HK-2 (cell line): ENCODE data around the gene HSBP1L1.

Experiments used
- DNase-seq: peaks from one replicate; pipeline ENCODE4 v3.0.0-alpha.2; 2018; ENCODE audit not compliant: unreplicated experiment

The HSBP1L1 gene

DNA sequence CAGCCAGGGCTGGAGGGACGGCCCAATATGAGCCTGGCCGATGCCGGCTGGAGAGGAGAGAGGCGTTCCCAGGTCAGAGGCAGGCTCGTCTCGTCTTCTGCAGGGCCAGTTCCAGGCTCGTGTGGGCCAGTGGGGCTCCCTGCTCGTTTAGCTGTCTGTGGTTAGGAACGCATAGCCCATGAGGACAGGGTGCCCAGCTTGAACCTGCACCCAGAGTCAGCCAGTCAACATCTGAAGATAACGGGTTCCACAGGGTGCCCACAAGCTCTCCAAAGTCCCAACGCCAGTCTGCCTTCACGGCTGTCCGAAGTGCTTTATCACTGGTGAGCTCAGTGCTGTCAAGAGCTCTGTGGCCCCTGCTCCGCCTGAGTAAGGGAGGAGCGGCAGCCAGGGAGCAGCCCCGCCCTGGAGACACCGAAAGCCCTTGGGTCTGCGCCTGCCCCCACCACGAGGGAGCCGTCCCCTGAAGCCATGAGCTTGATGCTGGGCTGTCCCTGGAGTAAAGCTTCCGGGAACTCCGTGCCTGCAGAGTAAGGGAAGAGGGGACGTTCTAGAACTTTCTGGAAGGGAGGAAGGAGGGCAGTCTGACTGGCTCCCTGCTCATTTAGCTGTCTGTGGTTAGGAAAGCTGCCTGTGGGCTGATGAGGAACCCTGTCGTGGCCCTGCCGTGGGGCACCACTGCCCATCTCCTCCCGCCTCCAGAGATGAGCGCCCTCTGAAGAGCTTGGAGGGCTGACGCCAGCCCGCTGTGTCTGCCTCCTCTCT is 2.7 kb upstream of the HSBP1L1 start:
- no peak for DNase-seq

DNA sequence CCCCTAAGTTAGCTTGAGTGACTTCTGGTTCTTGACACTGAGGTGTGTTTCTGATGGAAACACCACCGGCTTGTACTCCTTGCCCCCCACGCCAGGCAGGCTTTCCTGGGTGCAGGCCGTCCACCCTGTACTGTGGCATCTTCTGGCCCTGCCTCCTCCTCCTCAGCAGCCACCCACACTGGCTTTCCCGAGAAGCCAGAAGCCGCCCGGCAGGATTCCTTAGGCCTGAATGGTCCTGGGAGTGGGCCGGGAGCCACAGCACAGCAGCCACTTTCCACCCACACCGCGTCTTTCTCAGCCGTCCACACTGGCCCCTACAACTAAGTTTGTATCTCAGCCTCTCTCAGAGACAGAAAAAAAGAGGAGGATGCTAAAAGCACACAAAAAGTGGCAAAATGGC is 2.1 kb upstream of the HSBP1L1 start:
- DNase-seq, result no peak

DNA sequence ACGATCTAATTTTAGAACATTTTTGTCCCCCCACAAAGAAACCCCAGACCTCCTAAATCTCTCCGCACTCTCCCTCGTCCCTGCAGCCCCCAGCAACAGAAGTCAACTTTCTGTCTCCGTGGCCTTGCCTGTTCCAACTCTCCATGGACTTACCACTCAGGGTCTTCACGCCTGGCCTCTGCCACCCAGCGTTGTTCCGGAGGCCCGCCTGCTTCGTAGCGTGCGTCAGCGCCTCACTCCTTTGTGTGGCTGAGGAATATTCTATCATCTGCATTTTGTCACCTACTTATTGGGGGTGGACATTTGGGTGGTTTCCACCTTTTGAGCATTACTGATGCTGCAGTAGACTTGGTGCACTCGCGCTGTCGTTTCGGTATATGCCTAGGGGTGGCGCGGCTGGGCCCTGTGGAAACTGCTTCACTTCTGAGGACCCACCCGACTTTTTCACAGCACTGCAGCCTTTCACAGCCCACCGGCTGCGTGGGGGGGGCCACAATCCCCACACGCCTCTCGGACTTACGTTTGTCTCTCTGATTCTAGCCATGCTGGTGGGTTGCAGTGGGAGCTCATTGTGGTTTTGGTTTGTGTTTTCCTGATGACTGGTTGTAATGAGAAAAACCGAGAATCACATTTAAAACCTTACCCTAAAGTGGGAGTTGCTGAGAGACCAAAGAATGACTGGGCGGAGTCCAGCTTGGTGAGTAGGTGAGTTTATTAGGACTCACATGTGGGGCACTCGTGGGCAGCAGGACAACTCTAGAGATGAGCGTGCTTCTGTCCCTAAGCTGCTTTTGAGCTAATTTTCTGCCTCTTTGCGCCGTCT is 1.4 kb upstream of the HSBP1L1 start:
- DNase-seq, result no peak

DNA sequence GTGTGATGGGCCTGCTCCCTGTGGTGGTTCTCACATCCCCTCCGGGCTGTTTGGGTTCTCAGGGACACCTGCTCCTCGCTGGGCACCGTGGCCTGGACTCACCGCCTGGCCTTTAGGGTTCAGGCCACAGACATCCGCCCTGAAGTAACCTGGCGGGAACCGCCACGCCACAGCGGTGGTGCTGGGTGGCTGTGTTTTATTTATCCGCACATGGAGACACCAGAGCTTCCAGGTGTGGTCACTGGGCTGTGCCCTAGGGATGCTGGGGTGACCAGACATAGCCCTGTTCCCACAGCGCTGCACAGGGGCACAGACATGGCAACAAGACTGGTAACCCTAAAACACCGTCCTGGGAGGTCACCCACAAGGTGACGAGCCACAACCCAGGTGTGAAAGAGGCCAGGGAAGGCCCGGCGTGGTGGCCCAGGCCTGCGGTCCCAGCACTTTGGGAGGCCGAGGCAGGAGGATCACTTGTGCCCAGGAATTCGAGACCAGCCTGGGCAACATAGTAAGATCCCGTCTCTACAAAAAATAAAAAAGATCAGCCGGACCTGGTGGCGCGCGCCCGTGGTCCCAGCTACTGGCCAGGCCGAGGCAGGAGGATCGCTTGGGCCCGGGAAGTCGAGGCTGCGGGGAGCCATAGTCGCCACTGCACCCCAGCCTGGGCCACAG is 649 bp upstream of the HSBP1L1 start:
- DNase-seq, result no peak

DNA sequence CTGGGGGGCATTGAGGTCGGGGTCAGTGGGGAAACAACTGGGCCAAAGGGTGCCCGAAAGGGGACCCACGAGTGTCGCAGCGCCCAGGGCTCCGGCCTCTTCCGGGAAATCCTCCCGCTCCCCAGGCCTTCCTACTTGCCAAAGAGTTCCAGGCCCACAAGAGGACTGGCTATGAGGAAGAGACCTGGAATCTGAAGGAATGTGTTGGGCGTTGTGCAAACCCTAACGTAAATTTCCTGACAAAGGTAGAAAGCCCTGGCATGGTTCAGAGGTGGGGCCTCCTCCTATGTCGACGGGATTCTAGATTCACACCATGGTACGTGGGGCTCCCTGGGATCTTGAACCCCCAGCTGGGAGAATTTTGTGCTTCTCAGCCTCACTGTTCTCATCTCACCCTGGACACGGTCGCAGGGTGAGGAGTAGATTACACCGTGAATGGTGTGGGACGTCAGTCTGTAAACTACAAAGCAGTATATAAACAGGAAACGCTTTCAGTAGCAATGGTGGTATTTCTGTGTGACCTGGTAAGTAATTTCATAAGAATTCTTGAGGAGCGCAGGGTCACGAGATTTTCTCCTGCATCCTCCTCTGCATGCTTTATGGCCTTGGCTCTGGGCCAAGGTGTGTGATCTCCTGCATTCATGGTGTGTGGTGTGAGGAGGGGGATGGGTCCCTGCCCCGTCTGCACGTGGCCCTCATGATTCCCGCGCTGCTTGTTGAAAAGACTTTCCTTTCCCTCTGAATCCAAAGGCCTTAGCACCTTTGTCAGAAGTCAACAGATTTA is 868 bp downstream of the HSBP1L1 start:
- peak; percentile 56 for DNase-seq

DNA sequence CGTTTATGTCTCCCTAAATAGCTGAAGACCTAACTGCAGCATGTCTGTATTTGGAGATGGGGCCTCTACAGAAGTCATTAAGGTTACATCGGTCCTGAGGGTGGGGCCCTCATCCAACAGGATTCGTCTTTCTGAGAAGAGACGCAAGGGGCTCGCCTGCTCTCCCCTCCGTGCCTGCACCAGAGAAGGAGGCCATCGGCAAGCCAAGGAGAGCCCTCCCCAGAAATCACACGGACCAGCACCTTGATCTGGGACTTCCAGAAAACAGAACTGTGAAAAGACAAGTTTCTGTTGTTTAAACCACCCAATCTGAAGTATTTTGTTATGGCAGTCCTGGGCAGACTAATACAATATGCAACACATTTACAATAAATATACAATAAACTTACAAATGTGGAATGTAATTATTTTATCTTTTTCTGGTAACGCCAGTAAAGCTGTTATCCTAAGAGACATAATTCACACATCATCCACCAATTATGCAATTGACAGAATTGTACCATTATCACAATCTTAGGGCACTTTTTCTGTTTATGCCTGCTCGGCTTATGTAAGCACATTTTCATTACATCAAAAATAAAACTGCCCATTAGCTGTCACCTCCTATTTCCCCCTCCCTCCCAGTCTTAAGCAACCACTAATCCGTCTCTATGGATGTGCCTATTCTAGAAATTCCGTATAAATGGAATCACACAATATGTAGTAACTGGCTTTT is 6.1 kb downstream of the HSBP1L1 start:
- no peak for DNase-seq

DNA sequence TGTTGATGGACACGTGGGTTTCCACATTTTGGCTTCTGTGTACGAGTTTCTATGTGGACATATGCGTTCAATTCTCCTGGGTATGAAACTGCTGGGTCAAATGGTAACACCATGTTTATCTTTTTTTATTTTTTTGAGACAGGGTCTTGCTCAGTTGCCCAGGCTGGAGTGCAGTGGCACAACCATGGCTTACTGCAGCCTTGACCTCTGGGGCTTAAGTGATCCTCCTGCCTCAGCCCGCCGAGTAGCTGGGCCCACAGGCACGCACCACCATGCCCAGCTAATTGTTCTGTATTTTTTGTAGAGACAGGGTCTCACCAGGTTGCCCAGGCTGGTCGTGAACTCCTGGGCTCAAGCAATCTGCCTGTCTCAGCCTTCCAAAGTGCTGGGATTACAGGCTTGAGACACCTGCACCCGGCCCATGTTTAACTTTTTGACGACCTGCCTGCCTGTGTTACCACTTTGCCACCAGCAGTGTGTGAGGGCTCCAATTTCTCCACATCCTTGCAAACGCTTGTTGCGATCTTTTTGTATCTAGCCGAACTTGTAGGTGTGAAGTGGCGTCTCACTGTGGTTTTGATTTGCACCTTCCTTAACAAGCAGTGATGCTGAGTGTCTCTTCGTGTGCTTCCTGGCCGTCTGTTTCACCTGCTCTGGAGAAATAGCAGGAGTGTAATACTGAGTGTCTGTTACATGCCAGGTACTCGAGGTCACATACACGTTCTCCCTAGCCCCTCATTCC is 6.9 kb downstream of the HSBP1L1 start:
- DNase-seq, result no peak

DNA sequence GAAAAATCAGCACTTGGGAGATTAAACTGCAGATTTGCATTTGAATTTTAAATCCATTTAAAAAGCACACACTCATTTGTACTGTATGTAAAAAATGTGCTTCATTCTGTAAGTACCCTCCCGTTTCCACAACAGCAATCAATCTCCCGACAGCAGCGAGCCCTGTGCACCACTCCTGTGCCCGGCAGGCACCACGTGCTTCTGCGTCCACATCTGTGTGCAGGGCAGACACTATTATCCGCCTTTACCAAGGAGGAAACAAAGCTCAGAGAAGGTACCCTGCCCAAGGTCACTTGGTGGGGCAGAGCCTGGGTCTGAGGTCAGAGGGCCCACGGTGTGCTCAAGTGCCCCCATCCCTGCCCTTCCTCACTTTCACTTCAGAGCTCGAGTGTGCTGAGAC is 7.5 kb downstream of the HSBP1L1 start:
- DNase-seq, result no peak

DNA sequence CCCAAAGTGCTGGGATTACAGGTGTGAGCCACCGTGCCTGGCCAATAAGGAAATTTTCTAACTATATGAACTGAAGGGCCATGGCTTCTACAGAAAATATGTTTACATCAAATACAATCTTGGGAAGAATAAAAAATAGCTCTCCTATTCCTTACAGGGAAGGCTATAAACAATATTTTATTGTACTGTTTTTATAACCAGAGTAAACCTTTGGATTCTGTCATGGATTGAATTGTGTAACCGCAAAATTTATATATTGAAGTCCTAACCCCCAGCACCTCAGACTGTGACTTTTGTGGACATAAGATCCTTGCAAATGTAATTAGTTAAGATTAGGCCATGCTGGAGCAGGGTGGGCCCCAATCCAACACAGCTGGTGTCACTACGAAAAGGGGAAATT is 8.3 kb downstream of the HSBP1L1 start:
- DNase-seq, result no peak

DNA sequence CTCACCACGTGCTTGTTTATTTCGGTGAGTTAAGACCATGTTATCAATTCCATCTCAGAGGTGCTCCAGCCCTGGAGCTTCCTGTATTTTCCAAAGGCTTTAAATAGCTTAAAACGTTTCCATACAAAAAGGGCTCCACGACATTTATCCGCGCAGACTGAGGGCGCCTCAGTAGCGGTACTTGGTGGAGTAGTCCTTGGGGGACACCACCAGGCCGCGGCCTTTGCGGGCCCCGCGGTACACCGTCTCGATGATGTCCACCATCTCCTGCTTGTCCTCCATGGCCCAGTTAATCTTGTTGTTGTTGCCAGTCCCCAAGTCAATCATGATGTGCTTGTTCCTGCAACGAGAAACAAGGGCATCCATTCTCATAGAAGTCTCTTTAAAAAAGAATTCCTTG is 9.1 kb downstream of the HSBP1L1 start:
- no peak for DNase-seq

DNA sequence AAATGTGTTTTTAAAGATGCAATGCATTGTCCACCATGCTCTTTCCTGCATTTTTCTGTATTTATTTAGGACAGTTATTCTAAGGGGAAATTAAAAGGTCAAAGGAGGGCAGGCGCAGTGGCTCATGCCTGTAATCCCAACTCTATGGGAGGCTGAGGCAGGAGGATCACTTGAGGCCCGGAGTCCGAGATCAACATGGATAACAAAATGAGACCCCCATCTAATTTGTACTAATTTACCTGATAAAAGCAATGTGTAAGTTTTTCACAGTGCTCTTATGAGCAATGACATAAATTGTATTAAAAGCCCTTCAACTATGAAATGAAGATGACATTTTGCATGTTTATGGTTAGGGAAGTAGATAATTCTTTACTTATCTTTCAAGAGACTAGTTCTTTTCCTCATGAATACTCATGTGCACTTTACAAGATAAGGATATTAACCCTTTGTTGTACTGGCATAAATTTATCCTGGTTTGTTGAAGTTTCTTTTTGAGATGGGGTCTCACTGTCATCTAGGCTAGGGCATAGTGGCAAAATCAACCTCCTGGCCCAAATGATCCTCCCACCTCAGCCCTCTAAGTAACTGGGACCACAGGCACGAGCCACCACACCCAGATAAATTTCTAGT is 9.7 kb downstream of the HSBP1L1 start:
- no peak for DNase-seq

DNA sequence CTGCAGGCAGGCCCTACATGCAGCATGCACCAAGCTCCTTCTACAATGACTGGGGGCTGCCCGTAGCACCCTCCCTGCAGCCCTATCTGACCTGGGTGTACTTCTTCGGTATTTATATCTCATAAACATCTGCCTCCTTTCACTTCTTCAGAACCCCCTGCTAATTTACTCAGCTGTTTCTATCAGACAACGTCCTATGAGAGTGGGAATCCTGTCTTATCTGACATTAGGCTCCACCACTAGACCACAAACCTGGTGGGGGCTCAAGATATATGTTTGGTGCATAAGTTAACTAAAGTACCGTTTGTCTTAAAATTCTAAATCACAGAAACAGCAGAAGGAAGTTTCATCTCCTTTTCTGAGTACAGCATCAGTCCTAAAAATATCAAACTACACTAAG is 10.6 kb downstream of the HSBP1L1 start:
- no peak for DNase-seq

DNA sequence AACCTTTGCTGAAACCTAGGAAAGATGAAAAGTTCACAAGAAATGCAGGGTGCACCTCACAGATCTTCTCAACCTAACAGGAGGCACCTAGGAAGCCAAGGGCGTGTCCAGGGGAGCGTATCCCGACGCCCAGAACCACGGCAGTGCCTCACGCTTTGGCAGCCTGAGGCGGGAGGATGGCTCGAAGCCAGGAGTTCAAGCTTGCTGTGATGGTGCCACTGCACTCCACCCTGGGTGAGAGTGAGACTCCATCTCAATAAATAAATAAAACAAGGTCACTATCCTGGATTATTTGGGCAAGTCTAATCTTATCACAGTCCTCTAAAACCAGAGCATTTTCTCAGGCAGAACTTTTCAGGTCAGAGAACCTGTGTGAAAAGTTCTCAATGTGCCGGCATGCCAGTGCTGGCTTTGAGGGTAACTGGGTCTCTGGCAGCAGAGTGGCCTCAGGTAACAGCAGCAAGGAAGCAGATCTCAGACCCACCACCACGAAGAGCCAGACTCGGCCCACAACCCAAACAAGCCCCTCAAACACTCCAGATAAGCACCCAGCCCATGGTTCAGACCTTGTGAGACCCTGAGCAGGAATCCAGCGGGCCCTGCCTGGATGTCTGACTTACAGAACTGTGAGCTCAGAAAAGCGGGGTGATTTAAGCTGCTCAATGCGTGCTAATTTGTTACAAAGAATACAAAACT is 11.7 kb downstream of the HSBP1L1 start:
- no peak for DNase-seq

DNA sequence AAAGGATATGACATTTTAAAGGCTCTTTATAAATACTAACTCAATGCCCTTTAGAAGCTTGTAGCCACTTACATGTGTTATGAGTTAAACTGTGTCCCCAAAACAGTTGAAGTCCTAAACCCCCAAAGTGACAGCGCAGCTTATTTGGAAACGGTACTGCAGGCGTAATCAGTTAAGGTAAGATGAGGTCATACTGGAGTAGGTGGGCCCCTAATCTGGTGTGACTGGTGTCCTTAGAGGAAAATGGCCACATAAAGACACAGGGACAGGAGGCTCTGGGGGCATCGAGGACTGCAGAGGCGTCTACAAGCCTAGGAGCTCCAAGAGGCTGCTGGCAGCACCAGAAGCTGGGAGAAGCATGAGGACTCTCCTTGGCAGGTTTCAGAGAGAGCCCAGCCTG is 15.4 kb downstream of the HSBP1L1 start:
- DNase-seq, result no peak

DNA sequence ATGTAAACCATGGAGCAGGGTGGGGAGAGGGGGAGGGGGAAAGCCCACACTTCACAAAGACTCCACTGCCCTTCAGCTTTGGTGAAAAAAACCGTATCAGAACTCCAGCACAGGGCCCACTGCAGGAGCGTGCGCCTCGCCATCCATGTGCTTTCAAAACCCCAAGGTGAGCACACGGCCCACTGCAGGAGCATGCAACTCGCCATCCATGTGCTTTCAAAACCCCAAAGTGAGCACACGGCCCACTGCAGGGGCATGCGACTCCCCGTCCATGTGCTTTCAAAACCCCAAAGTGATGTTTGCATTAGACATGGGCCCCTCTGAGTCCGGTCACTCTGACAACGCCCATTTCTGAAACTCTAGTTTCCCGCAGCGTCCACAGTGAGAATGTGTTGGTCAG is 16.1 kb downstream of the HSBP1L1 start:
- no peak for DNase-seq

DNA sequence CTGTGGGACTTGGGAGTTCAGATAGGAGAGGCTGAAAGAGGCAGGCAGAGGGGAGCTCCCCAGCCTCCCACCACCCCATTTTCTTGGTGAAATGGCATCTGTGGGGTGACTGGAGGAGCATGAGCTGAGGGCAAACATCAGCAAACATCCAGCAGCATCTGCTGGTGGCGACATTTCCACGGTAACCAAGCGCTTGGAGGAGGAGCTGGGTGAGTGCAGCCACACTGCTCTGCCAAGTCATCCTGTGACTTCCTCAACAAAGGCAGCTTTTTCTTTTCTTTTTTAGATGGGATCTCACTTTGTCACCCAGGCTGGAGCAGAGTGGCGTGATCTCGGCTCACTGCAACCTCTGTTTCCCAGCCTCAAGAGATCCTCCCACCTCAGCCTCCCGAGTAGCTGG is 18.3 kb downstream of the HSBP1L1 start:
- DNase-seq, result no peak

DNA sequence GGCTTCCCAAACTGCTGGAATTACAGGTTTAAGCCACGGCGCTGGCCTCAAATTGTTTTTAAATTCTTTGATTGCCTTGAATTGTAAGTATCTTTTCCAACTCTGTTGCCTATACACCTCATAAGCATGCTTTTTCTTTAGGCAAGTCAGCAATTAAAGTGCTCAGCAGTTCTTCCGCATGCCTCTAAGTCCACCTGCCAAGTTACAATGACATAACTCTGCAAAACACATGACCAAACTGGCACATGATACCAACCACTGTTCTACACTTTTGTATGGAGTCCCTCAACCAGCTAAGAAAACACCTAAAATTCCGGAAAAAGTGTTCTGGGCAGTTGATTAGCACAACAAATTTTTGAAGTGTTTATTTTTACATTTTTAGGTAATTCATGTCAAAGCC is 18.8 kb downstream of the HSBP1L1 start:
- no peak for DNase-seq

DNA sequence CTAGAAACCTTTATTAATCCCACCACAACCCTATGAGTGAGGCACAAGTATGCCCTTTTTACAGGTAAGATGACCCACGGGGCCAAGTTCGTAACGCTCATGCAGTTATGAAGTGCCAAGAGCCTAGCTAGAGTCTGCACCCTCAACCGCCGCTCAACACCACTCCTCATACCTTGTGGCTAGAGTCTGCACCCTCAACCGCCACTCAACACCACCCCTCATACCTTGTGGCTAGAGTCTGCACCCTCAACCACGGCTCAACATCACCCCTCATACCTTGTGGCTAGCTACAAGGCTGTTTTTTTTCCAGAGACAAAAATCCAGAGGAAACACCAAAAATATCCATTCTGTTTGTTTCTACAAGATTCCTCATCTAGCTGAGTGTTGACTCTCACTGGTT is 19.4 kb downstream of the HSBP1L1 start:
- DNase-seq, result no peak

DNA sequence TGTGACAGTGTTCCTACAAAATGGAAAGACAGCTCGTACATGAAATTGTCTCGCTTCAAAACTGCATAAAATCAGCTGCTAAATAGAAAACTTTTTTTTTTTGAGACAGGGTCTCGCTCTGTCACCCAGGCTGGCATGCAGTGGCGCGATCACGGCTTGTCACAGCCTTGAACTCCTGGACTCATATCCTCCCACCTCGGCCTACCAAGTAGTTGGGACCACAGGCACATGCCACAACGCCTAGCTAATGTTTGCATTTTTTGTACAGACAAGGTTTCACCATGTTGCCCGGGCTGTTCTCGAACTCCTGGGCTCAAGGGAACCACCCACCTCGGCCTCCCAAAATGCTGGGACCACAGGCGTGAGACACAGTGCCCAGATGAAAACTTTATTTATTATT is 20.7 kb downstream of the HSBP1L1 start:
- DNase-seq, result no peak

DNA sequence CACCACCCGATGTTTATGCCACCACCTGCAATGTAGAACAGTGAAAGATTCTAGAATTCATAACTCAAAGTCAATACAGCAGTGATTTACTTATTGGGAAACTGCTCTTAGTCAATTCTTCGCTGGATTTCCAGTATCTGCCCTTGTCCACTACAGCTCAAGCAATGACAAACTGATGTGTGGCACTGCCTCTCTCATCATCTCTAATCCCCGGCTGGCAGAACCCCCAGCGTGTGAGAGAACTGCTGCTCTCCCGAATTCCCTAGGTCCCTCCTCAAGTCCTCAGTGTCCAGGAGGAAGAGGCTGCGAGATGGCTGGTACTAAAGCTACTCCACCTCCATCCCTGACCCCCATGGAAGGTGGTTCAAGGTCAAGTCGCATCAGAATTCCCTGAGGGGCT is 22.3 kb downstream of the HSBP1L1 start:
- no peak for DNase-seq
